Measurements from ENCODE around the gene TIMD4.

TIMD4 gene

GRCh38 chr5:156934450-156935211, 28.4 kb downstream of the TIMD4 start:
- TF ChIP-seq NFIC (IDR thresholded peaks at IDR 0.05) (no peak), TEAD4 (IDR thresholded peaks at IDR 0.05) (no peak), USF1 (IDR thresholded peaks at IDR 0.05) (no peak), RAD21 (IDR thresholded peaks at IDR 0.05; ENCODE audit: low read depth) (peak; percentile 24; the same call in 1 of the 2 replicates), ZBTB7A (IDR thresholded peaks at IDR 0.05; ENCODE audit: low read depth) (no peak), CREB1 (IDR thresholded peaks at IDR 0.05; ENCODE audit: low read depth) (no peak)

- TF ChIP-seq NFIC (IDR thresholded peaks at IDR 0.05), result no peak
- no peak for TF ChIP-seq RAD21 (IDR thresholded peaks at IDR 0.05; ENCODE audit: low read depth)
- TF ChIP-seq CEBPB (IDR thresholded peaks at IDR 0.05), result no peak
- no peak for TF ChIP-seq TCF12 (IDR thresholded peaks at IDR 0.05; ENCODE audit: low read depth)
- no peak for TF ChIP-seq TEAD4 (IDR thresholded peaks at IDR 0.05)
- no peak for TF ChIP-seq TAF1 (IDR thresholded peaks at IDR 0.05; ENCODE audit: low read depth)
- TF ChIP-seq FOXM1 (IDR thresholded peaks at IDR 0.05; ENCODE audit: borderline replicate concordance, low read depth), result no peak
- TF ChIP-seq EGR1 (IDR thresholded peaks at IDR 0.05), result no peak
- no peak for TF ChIP-seq ZBTB7A (IDR thresholded peaks at IDR 0.05; ENCODE audit: low read depth)
- no peak for TF ChIP-seq YY1 (IDR thresholded peaks at IDR 0.05; ENCODE audit: low read depth)
- TF ChIP-seq USF1 (IDR thresholded peaks at IDR 0.05), result no peak
- TF ChIP-seq MAX (IDR thresholded peaks at IDR 0.05), result no peak
- TF ChIP-seq CREB1 (IDR thresholded peaks at IDR 0.05; ENCODE audit: low read depth), result no peak
- no peak for TF ChIP-seq EP300 (IDR thresholded peaks at IDR 0.05; ENCODE audit: borderline replicate concordance)
- TF ChIP-seq REST (IDR thresholded peaks at IDR 0.05; ENCODE audit: low read depth), result no peak
Observed at GRCh38 chr5:156929366-156929948, 33.6 kb downstream of the TIMD4 start.

GRCh38 chr5:156927545-156927944, 35.5 kb downstream of the TIMD4 start:
- no peak for TF ChIP-seq EP300 (IDR thresholded peaks at IDR 0.05; ENCODE audit: borderline replicate concordance)
- no peak for TF ChIP-seq CEBPB (IDR thresholded peaks at IDR 0.05)

- TF ChIP-seq REST (IDR thresholded peaks at IDR 0.05; ENCODE audit: low read depth), result no peak
- TF ChIP-seq NFIC (IDR thresholded peaks at IDR 0.05), result no peak
- TF ChIP-seq TAF1 (IDR thresholded peaks at IDR 0.05; ENCODE audit: low read depth), result no peak
- TF ChIP-seq TCF12 (IDR thresholded peaks at IDR 0.05; ENCODE audit: low read depth), result no peak
- no peak for TF ChIP-seq RAD21 (IDR thresholded peaks at IDR 0.05; ENCODE audit: low read depth)
- no peak for TF ChIP-seq USF1 (IDR thresholded peaks at IDR 0.05)
- no peak for TF ChIP-seq CEBPB (IDR thresholded peaks at IDR 0.05)
- TF ChIP-seq EGR1 (IDR thresholded peaks at IDR 0.05), result no peak
- no peak for TF ChIP-seq FOXM1 (IDR thresholded peaks at IDR 0.05; ENCODE audit: borderline replicate concordance, low read depth)
- TF ChIP-seq YY1 (IDR thresholded peaks at IDR 0.05; ENCODE audit: low read depth), result no peak
- TF ChIP-seq ZBTB7A (IDR thresholded peaks at IDR 0.05; ENCODE audit: low read depth), result no peak
- no peak for TF ChIP-seq TEAD4 (IDR thresholded peaks at IDR 0.05)
- TF ChIP-seq CREB1 (IDR thresholded peaks at IDR 0.05; ENCODE audit: low read depth), result no peak
- no peak for TF ChIP-seq EP300 (IDR thresholded peaks at IDR 0.05; ENCODE audit: borderline replicate concordance)
- no peak for TF ChIP-seq MAX (IDR thresholded peaks at IDR 0.05)
Observed at GRCh38 chr5:156922207-156922792, 40.7 kb downstream of the TIMD4 start.

- no peak for TF ChIP-seq FOXM1 (IDR thresholded peaks at IDR 0.05; ENCODE audit: borderline replicate concordance, low read depth)
- no peak for TF ChIP-seq REST (IDR thresholded peaks at IDR 0.05; ENCODE audit: low read depth)
- no peak for TF ChIP-seq RAD21 (IDR thresholded peaks at IDR 0.05; ENCODE audit: low read depth)
- no peak for TF ChIP-seq YY1 (IDR thresholded peaks at IDR 0.05; ENCODE audit: low read depth)
- no peak for TF ChIP-seq EP300 (IDR thresholded peaks at IDR 0.05; ENCODE audit: borderline replicate concordance)
- TF ChIP-seq CEBPB (IDR thresholded peaks at IDR 0.05), result no peak
- TF ChIP-seq ZBTB7A (IDR thresholded peaks at IDR 0.05; ENCODE audit: low read depth), result no peak
- TF ChIP-seq MAX (IDR thresholded peaks at IDR 0.05), result no peak
- no peak for TF ChIP-seq TCF12 (IDR thresholded peaks at IDR 0.05; ENCODE audit: low read depth)
Observed at GRCh38 chr5:156920861-156921431, 42.1 kb downstream of the TIMD4 start.

All from Ishikawa (cell line).